Measurements from ENCODE around the gene UBE2J2.
"Not testable (repeated sequence)": the region's sequence is repeated elsewhere in the genome, so short reads cannot be mapped to it uniquely, and the experiment has no call there.

Gene UBE2J2

DNA sequence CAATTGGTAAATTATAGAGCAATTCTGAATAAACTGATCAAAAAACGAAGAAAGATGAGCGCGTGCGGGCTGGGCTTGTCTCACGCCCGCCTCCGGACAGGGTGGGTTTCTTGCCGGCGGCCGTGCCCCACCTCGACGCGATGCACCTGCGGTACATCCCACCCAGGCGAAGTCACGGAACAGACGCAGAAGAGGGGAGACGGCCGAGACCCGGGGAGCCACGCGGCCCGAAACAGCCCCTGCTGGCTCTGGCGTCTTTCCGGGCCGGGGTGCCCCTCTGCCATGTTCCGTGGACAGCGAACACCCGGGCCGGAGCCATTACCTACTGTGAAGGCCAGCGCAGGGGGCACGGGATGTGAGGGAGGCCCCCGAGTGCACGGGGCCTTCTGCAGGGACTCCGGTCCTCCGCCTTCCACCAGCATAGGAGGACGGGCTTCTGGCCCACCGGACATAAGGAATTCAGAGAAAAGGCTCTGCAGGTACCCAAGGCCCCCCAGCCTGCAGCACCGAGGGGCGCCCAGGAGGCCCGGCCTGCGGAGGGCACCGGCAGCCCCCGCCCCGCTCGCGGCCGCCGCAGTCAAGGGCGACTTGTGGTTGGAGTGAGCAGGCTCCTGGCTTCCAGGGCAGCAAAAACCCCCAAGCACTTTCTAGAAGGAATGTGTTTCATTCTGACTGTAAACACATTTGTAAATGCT, 19.5 kb downstream of the UBE2J2 start:
- no peak for DNase-seq

DNA sequence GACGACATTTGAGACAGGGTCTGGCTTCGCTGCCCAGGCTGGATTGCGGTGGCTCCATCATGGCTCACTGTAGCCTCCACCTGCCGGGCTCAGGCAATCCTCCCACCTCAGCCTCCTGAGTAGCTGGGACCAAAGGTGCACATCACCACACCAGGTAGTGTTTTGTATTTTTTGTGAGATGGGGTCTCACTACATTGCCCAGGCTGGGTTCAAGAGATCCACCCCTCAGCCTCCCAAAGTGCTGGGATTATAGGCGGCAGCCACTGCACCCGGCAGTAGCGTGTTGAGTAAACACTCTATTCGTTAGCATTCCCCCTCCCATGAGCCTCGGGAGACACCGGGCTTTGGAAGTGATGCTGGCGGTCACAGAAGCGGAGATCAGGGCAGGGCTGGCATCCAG, 20.3 kb downstream of the UBE2J2 start:
- no peak for DNase-seq

- DNase-seq: peak; percentile 63
Measured at GRCh38 chr1:1250786-1251284, 22.8 kb downstream of the UBE2J2 start.

GRCh38 chr1:1248009-1248913, 25.4 kb downstream of the UBE2J2 start:
- DNase-seq: not testable (repeated sequence)

- DNase-seq: no peak
Measured at GRCh38 chr1:1247341-1247913, 26.2 kb downstream of the UBE2J2 start.

GRCh38 chr1:1246577-1247340, 26.9 kb downstream of the UBE2J2 start, which contains the start of gene C1QTNF12:
TSS of gene C1QTNF12 (minus strand) at chr1:1246722. CDS start at chr1:1246690, 32 bp downstream.
- peak; percentile 20 for DNase-seq

GRCh38 chr1:1245817-1246576, 27.7 kb downstream of the UBE2J2 start:
- DNase-seq: no peak

- peak; percentile 8 for DNase-seq
Measured at GRCh38 chr1:1245178-1245816, 28.4 kb downstream of the UBE2J2 start.

GRCh38 chr1:1244192-1244811, 29.4 kb downstream of the UBE2J2 start:
- DNase-seq: no peak

DNA sequence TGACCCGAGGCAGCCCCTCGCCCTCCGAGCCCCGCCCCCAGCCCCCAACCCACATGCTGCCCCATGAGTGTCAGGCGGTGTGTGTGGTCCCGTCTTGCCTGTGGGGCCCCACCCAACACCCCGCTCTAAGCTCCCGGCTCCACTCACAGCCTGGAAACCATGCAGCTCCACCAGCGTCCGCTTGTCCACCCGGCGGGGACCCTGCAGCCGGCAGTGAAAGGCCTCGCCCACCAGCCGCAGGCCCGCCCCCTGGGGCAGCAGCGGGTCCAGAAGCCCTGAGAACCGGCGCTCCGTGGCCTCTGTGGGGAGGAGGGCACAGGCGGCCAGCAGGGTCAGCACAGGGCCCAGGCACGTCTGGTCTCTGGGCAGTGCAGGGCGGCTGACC, 29.9 kb downstream of the UBE2J2 start:
- DNase-seq: no peak

GRCh38 chr1:1243266-1243660, 30.4 kb downstream of the UBE2J2 start:
- DNase-seq: no peak

GRCh38 chr1:1242461-1243265, 31.0 kb downstream of the UBE2J2 start:
- no peak for DNase-seq

DNA sequence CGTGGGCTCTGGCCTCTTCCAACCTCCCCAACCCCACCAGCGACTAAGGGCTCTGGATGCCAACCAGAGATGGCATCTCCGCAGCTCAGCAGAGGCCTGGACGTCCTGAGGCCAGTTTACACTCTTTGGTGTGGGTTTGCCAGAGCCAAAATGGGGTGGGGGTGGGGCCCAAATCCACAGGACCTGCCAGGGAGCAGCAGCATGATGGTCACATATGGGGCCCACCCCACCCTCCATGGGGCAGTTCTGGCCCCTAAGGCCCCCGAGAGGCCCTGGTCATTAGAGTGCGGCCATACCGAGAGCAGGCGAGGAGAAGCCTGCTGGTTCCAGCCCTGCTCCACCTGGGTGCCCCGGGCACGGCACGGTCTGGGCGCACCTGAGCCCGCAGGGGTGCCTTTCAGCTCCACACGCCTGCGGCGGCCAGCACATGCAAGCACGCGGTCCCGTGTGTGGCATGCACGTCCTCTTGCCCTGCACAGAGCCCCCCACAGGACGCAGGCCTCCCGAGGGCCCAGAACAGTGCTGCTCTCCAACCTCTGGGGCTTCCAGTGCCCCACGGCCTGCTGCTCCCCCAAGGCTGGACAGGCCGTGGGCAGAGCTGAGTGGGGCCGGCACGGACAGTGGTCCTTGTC, 31.9 kb downstream of the UBE2J2 start:
- DNase-seq: no peak

DNA sequence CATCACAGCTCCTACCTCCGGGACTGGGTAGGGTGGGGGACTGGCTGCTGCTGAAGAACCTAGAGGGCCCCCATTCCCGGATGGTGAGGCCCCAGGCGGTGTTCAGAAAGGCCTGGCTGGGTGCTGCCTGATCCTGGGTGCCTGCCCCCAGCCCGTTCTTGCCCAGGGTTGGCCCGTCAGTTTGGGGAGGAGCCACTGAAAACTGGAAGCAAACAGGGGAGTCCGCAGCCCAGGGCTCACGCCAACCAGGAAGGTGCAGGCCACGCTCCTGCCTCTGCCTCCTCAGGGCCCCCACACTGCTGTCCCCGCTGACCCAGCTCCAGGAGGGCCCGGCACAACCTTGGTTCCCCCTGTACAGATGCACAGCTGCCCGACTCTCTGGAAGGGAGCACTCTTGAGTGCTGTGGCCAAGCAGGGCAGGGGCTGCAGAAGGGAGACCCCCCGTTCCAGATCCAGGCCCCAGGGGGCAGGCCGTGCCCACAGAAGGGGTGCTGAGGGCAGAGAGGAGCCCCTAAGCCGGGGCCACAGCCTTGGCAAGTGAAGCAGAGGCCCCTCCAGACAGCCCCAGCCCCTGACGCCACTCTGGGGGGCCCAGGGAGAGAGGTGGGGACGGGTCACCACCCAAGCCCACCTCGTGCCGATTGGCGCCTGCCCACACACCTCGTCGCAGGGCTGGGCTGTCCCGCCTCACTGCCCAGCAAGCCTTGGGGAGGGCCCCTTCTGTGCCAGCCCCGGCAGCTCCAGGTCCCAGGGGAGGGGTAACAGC, 32.6 kb downstream of the UBE2J2 start:
- no peak for DNase-seq

DNA sequence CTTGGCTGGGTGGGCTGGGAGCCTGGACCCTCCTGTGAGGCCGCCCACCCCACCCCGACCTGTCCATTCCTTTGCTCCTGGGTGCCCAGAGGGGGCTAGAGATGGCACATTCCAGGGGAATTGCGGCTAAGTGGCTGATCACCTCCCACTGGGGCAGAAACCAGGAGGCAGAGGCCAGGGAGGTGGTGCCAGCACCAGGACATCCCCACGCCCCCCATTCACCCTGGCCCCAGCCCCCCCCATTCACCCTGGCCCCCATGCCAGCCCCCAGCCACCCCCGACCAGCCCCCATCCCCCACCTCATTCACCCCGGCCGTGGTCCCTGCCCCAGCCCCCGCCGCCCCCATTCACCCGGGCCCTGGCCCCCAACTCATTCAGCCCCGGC, 33.3 kb downstream of the UBE2J2 start:
- no peak for DNase-seq

GRCh38 chr1:1239614-1240347, 33.9 kb downstream of the UBE2J2 start:
- no peak for DNase-seq

GRCh38 chr1:1239227-1239613, 34.4 kb downstream of the UBE2J2 start:
- DNase-seq: no peak

- no peak for DNase-seq
Measured at GRCh38 chr1:1238702-1239178, 34.9 kb downstream of the UBE2J2 start.

Data from NCI-H69 (cell line).